PC-9 (cell line): ENCODE measurements around the gene PROSER2. TPM values are rescaled to one million over a fixed set of nuclear protein-coding genes. Genes with fewer than 3 reads are reported as not detected.

Source experiments
- BruUV-seq: library from RNA; stranded (reverse); fragments of 400-500 nt; replicated peaks from 2 replicates; lab custom pipeline; 2021; lab: Mats Ljungman, UMichigan
- CTCF ChIA-PET: fragments of 300-600 bp; sonication (Branson Sonifier 250); formaldehyde crosslinking; loops from one replicate; lab custom pipeline; 2022; ENCODE audit warnings: antibody characterized with exemption; lab: Charles Lee
- POLR2A ChIA-PET: fragments of 300-600 bp; sonication (Branson Sonifier 250); formaldehyde crosslinking; loops from one replicate; lab custom pipeline; 2022; ENCODE audit warnings: antibody characterized with exemption; ENCODE audit not compliant: unreplicated experiment; lab: Charles Lee
- DNase-seq, 2 experiments: peaks; one replicate each; pipeline versions ENCODE4 v3.0.0 to v3.0.0-alpha.2; 2015 to 2022; ENCODE audit warnings: mixed read lengths in 1 of 2
- H2AFZ ChIP-seq: fragments of 200-600 bp; sonication (generic); 2 replicates; pipeline ENCODE4 v1.8.1; 2017; ENCODE audit warnings: antibody characterized with exemption
- H3F3A ChIP-seq: fragments of 200-600 bp; sonication (generic); 2 replicates; pipeline ENCODE4 v1.8.1; 2017; ENCODE audit warnings: antibody characterized with exemption, mild to moderate bottlenecking, low read depth; ENCODE audit not compliant: insufficient read depth
- H3K27ac ChIP-seq: fragments of 200-600 bp; sonication (generic); 2 replicates; pipeline ENCODE4 v1.6.1; 2016; ENCODE audit warnings: mixed run types
- H3K27me3 ChIP-seq: fragments of 200-600 bp; sonication (generic); 2 replicates; pipeline ENCODE4 v1.6.1; 2016; ENCODE audit warnings: low read depth, mixed run types; ENCODE audit not compliant: insufficient read depth
- H3K36me3 ChIP-seq: fragments of 200-600 bp; sonication (generic); 2 replicates; pipeline ENCODE4 v1.6.1; 2016; ENCODE audit warnings: low read depth, mixed run types
- H3K4me1 ChIP-seq: fragments of 200-600 bp; sonication (generic); replicated peaks from 2 replicates; pipeline ENCODE4 v1.6.1; 2016; ENCODE audit warnings: mixed run types; ENCODE audit not compliant: insufficient read depth
- H3K4me2 ChIP-seq: fragments of 200-600 bp; sonication (generic); 2 replicates; pipeline ENCODE4 v1.6.1; 2017; ENCODE audit warnings: mixed run types
- H3K4me3 ChIP-seq: fragments of 200-600 bp; sonication (generic); 2 replicates; pipeline ENCODE4 v1.6.1; 2016; ENCODE audit warnings: mixed run types
- H3K79me2 ChIP-seq: fragments of 200-600 bp; sonication (generic); 2 replicates; pipeline ENCODE4 v1.6.1; 2017; ENCODE audit warnings: low read depth, mixed run types
- H3K9me2 ChIP-seq: fragments of 200-600 bp; sonication (generic); 2 replicates; pipeline ENCODE4 v1.8.1; 2017; ENCODE audit warnings: mild to moderate bottlenecking; ENCODE audit not compliant: insufficient read depth
- H3K9me3 ChIP-seq: fragments of 200-600 bp; sonication (generic); 2 replicates; pipeline ENCODE4 v1.8.1; 2016; ENCODE audit warnings: low read depth; ENCODE audit not compliant: insufficient read depth
- H4K20me1 ChIP-seq: fragments of 200-600 bp; sonication (generic); 2 replicates; pipeline ENCODE4 v1.8.1; 2017; ENCODE audit not compliant: insufficient read depth
- CTCF ChIP-seq: fragments of 200-600 bp; sonication (generic); conservative IDR thresholded peaks from 2 replicates; pipeline ENCODE4 v1.6.1; 2017; ENCODE audit warnings: mixed run types, antibody characterized with exemption, mild to moderate bottlenecking, moderate library complexity
- EZH2 ChIP-seq: fragments of 200-600 bp; sonication (generic); IDR thresholded peaks from 2 replicates; pipeline ENCODE4 v1.8.0; 2017; ENCODE audit warnings: antibody characterized with exemption, low read depth
- intact Hi-C: fragments of 100-400 bp; cut with micrococcal nuclease; formaldehyde crosslinking; loops from one replicate; pipeline ENCODE4 v1.10.0; 2022; ENCODE audit not compliant: unreplicated experiment
- total RNA-seq: library from RNA; stranded (reverse); gene quantifications from 2 replicates; pipeline ENCODE4 v1.2.3, GENCODE V29; 2021

Gene PROSER2
- total RNA-seq, 1 experiment from 2014 or later, result 66.6 TPM

GRCh38 chr10:11874568-11875493, 51.7 kb downstream of the PROSER2 start:
- Histone ChIP-seq H2AFZ (peak overlapping the region; percentile 70), H3K9me2 (no peaks in the 10 kb centered on the region), H3K27me3 (no peaks in the 10 kb centered on the region), H3K9me3 (no peaks in the 10 kb centered on the region), H3K79me2 (0 out of 2 replicates have a peak, but pooled peaks cover 3% of the 10 kb centered on the region), H4K20me1 (no peaks in the 10 kb centered on the region), H3K4me3 (peak overlapping the region; percentile 38; the same call in 1 of the 2 replicates), H3K36me3 (0 out of 2 replicates have a peak, but pooled peaks cover 9% of the 10 kb centered on the region), H3K4me2 (peak overlapping the region; percentile 91), H3K4me1 (peaks cover 65% of the 10 kb centered on the region), H3K27ac (peak overlapping the region; percentile 100), H3F3A (peaks cover 61% of the 10 kb centered on the region)
- BruUV-seq, result TSS peak; percentile 66
- intact Hi-C loops, result loop anchor here (1.0 to 2.0 kb wide), 3 partner anchors 7 to 50 kb away; no protein-coding TSS in a partner anchor
- ChIA-PET POLR2A (interaction anchor here (0.6 kb wide), 1 partner anchor 101 kb away, joined by 4 read pairs; no protein-coding TSS in a partner anchor), CTCF (interaction anchor here (1.0 kb wide), 1 partner anchor 81 kb away, joined by 3 read pairs; no protein-coding TSS in a partner anchor)
- TF ChIP-seq CTCF (no peak), EZH2 (no peak)
- peak; percentile 77 to 86 for DNase-seq

- intact Hi-C loops, result loop anchor here (1.0 to 2.0 kb wide), 3 partner anchors 41 to 81 kb away; no protein-coding TSS in a partner anchor
- no peak overlapping the region for H2AFZ ChIP-seq
- H3K27ac ChIP-seq, result peak overlapping the region; percentile 100
- POLR2A ChIA-PET, result interaction anchor here (0.6 to 1.0 kb wide), 3 partner anchors 23 to 82 kb away, joined by 4 to 11 read pairs (median 10); no protein-coding TSS in a partner anchor
- H3K4me2 ChIP-seq, result peak overlapping the region; percentile 91
- no peaks in the 10 kb centered on the region for H3K9me3 ChIP-seq
- 0 out of 2 replicates have a peak, but pooled peaks cover 9% of the 10 kb centered on the region for H3K36me3 ChIP-seq
- no peak for TF ChIP-seq CTCF
- H3F3A ChIP-seq, result peaks cover 67% of the 10 kb centered on the region
- peak overlapping the region; percentile 33; the same call in 1 of the 2 replicates for H3K4me3 ChIP-seq
- 0 out of 2 replicates have a peak, but pooled peaks cover 3% of the 10 kb centered on the region for H3K79me2 ChIP-seq
- BruUV-seq, result no TSS peak
- no peaks in the 10 kb centered on the region for H3K27me3 ChIP-seq
- no peaks in the 10 kb centered on the region for H3K9me2 ChIP-seq
- peak; percentile 97 for DNase-seq
- no peaks in the 10 kb centered on the region for H4K20me1 ChIP-seq
- CTCF ChIA-PET, result no interaction called here
- H3K4me1 ChIP-seq, result peaks cover 74% of the 10 kb centered on the region
Measured at GRCh38 chr10:11875494-11876281, 52.5 kb downstream of the PROSER2 start.

- Histone ChIP-seq H3K4me2 (peak overlapping the region; percentile 46), H2AFZ (no peak overlapping the region), H3K27me3 (no peaks in the 10 kb centered on the region), H4K20me1 (no peaks in the 10 kb centered on the region), H3K4me1 (peaks cover 80% of the 10 kb centered on the region), H3K27ac (peak overlapping the region; percentile 100), H3K36me3 (0 out of 2 replicates have a peak, but pooled peaks cover 4% of the 10 kb centered on the region), H3F3A (peaks cover 69% of the 10 kb centered on the region), H3K9me2 (no peaks in the 10 kb centered on the region), H3K79me2 (0 out of 2 replicates have a peak, but pooled peaks cover 3% of the 10 kb centered on the region), H3K4me3 (no peak overlapping the region), H3K9me3 (no peaks in the 10 kb centered on the region)
- DNase-seq, result no peak
- TF ChIP-seq CTCF, result no peak
- no peak for TF ChIP-seq EZH2
- intact Hi-C loops, result loop anchor here (1.0 kb wide), 2 partner anchors 40 to 82 kb away; no protein-coding TSS in a partner anchor
- ChIA-PET CTCF (no interaction called here), POLR2A (interaction anchor here (0.6 to 1.0 kb wide), 3 partner anchors 22 to 82 kb away, joined by 4 to 11 read pairs (median 10); no protein-coding TSS in a partner anchor)
- BruUV-seq, result no TSS peak
Measured at GRCh38 chr10:11876324-11876723, 53.2 kb downstream of the PROSER2 start.
